Endometrial microvascular endothelial cells (primary cell): ENCODE results near the gene OCRL. TPM values are rescaled to one million over a fixed set of nuclear protein-coding genes. Genes with fewer than 3 reads are reported as not detected.
"Not testable (repeated sequence)": the region's sequence is repeated elsewhere in the genome, so short reads cannot be mapped to it uniquely, and the experiment has no call there.

Experiments used
- in situ Hi-C: cut with HindIII; loops from 2 replicates; pipeline ENCODE4 v1.10.0; 2017; ENCODE audit warnings: low sequenced_read_pairs, low pct_unique_long_range_greater_than_20kb; ENCODE audit errors: inconsistent ontology term
- total RNA-seq: library from RNA; depleted of rRNA; stranded (reverse); fragments of >200 nt; gene quantifications from one replicate; pipeline ENCODE4 v1.2.3, GENCODE V29; 2015; ENCODE audit errors: inconsistent ontology term

Gene OCRL
- total RNA-seq, 1 donor from 2014 or later: 11.9 TPM

- in situ Hi-C loops: no loop called here
Measured at GRCh38 chrX:129530410-129530809, 9.6 kb upstream of the OCRL start.

- in situ Hi-C loops: no loop called here
Measured at GRCh38 chrX:129531132-129531531, 8.9 kb upstream of the OCRL start.

GRCh38 chrX:129534816-129535578, 5.1 kb upstream of the OCRL start:
- in situ Hi-C loops: no loop called here

GRCh38 chrX:129540722-129541184, 694 bp downstream of the OCRL start:
- in situ Hi-C loops: no loop called here

GRCh38 chrX:129544780-129545179, 4.7 kb downstream of the OCRL start:
- in situ Hi-C loops: no loop called here

GRCh38 chrX:129545408-129545807, 5.3 kb downstream of the OCRL start:
- in situ Hi-C loops: no loop called here

GRCh38 chrX:129549124-129549523, 9.1 kb downstream of the OCRL start:
- in situ Hi-C loops: no loop called here

GRCh38 chrX:129553619-129554288, 13.7 kb downstream of the OCRL start:
- in situ Hi-C loops: no loop called here

- in situ Hi-C loops: not testable (repeated sequence)
Measured at GRCh38 chrX:129554816-129555215, 14.8 kb downstream of the OCRL start.

- in situ Hi-C loops: no loop called here
Measured at GRCh38 chrX:129556806-129557315, 16.8 kb downstream of the OCRL start.

- in situ Hi-C loops: no loop called here
Measured at GRCh38 chrX:129557844-129558480, 17.9 kb downstream of the OCRL start.

GRCh38 chrX:129559783-129560182, 19.7 kb downstream of the OCRL start:
- in situ Hi-C loops: no loop called here

GRCh38 chrX:129561453-129561852, 21.4 kb downstream of the OCRL start:
- in situ Hi-C loops: no loop called here

- in situ Hi-C loops: not testable (repeated sequence)
Measured at GRCh38 chrX:129564345-129564744, 24.3 kb downstream of the OCRL start.

GRCh38 chrX:129565046-129565650, 25.1 kb downstream of the OCRL start:
- in situ Hi-C loops: no loop called here

- in situ Hi-C loops: no loop called here
Measured at GRCh38 chrX:129566073-129566472, 26.0 kb downstream of the OCRL start.

GRCh38 chrX:129568349-129568748, 28.3 kb downstream of the OCRL start:
- in situ Hi-C loops: no loop called here

GRCh38 chrX:129572422-129572821, 32.4 kb downstream of the OCRL start:
- in situ Hi-C loops: no loop called here

- in situ Hi-C loops: not testable (repeated sequence)
Measured at GRCh38 chrX:129573652-129574051, 33.6 kb downstream of the OCRL start.
